GM23338 (cell line): Measurements from ENCODE around the gene LRRC3C. TPM values are rescaled to one million over a fixed set of nuclear protein-coding genes. Genes with fewer than 3 reads are reported as not detected.

ENCODE experiments used
- CTCF ChIP-seq, 2 experiments: fragments of 200-600 bp in 1 of 2; sonication (generic) in 1 of 2; conservative IDR thresholded peaks; 2 replicates each; pipeline versions ENCODE4 v1.5.1 to v1.6.1; 2016 to 2017; ENCODE audit warnings: antibody characterized with exemption in 2 of 2, low read depth in 2 of 2, mild to moderate bottlenecking in 2 of 2, moderate library complexity in 1 of 2
- ETS1 ChIP-seq: IDR thresholded peaks from 2 replicates; pipeline ENCODE4 v1.6.1; 2016; ENCODE audit warnings: antibody characterized with exemption
- EZH2 ChIP-seq: fragments of 200-600 bp; sonication (generic); IDR thresholded peaks from one replicate; pipeline ENCODE4 v1.8.0; 2017; ENCODE audit warnings: antibody characterized with exemption, mild to moderate bottlenecking, low read depth; ENCODE audit not compliant: unreplicated experiment
- EZH2phosphoT487 ChIP-seq: fragments of 200-600 bp; sonication (generic); IDR thresholded peaks from one replicate; pipeline ENCODE4 v1.8.1; 2018; ENCODE audit warnings: antibody characterized with exemption; ENCODE audit not compliant: unreplicated experiment
- NANOG ChIP-seq: IDR thresholded peaks from 2 replicates; pipeline ENCODE4 v1.6.1; 2016; ENCODE audit warnings: antibody characterized with exemption, borderline replicate concordance
- POLR2AphosphoS5 ChIP-seq: IDR thresholded peaks from 2 replicates; pipeline ENCODE4 v1.6.1; 2016; ENCODE audit warnings: antibody characterized with exemption, low read depth
- REST ChIP-seq: IDR thresholded peaks from one replicate; pipeline ENCODE4 v1.6.1; 2018; ENCODE audit warnings: antibody characterized with exemption; ENCODE audit not compliant: unreplicated experiment
- STAT1 ChIP-seq: IDR thresholded peaks from one replicate; pipeline ENCODE4 v1.6.1; 2016; ENCODE audit warnings: antibody characterized with exemption; ENCODE audit not compliant: unreplicated experiment
- ZNF114 ChIP-seq: fragments of 250-450 bp; sonication (Bioruptor Pico); IDR thresholded peaks from 2 replicates; pipeline ENCODE4 v1.5.0; 2020; ENCODE audit warnings: mild to moderate bottlenecking, moderate library complexity
- ZNF462 ChIP-seq: fragments of 250-450 bp; sonication (Bioruptor Pico); IDR thresholded peaks from 2 replicates; pipeline ENCODE4 v1.5.0; 2020; ENCODE audit warnings: mild to moderate bottlenecking, moderate library complexity
- polyA plus RNA-seq: library from polyadenylated mRNA; unstranded; fragments of >200 nt; fragmentation: Nextera tagmentation; extraction: Ambion mirVana; gene quantifications from 2 replicates; pipeline ENCODE4 v1.2.1, GENCODE V29; 2016
- total RNA-seq: library from RNA; depleted of rRNA; stranded (reverse); fragments of >200 nt; shearing (Covaris generic); gene quantifications from 2 replicates; pipeline ENCODE4 v1.2.3, GENCODE V29; 2014

LRRC3C gene
- total and polyA plus RNA-seq, 2 experiments from 2014 or later = 0.24 TPM; not detected in 1

- TF ChIP-seq ZNF462 (CRISPR knock-in tag) (no peak), EZH2 (no peak), ZNF114 (CRISPR knock-in tag) (no peak), ETS1 (no peak), NANOG (no peak), STAT1 (no peak), POLR2AphosphoS5 (no peak), REST (no peak), EZH2phosphoT487 (no peak), CTCF (conservative IDR thresholded peaks at IDR 0.05; ENCODE audit: low read depth in 2 of 2) (no peak)
These were observed 12.0 kb upstream of the LRRC3C start (continued) for GRCh38 chr17:39915559-39915958.
